HTERT RPE-1 (cell line): ENCODE results near the gene MC3R.

ENCODE experiments used
- in situ Hi-C: fragments of 300-500 bp; cut with MboI; formaldehyde crosslinking; loops from 4 replicates; pipeline ENCODE4 v1.14.3; 2020; ENCODE audit warnings: low sequenced_read_pairs

The MC3R gene

DNA sequence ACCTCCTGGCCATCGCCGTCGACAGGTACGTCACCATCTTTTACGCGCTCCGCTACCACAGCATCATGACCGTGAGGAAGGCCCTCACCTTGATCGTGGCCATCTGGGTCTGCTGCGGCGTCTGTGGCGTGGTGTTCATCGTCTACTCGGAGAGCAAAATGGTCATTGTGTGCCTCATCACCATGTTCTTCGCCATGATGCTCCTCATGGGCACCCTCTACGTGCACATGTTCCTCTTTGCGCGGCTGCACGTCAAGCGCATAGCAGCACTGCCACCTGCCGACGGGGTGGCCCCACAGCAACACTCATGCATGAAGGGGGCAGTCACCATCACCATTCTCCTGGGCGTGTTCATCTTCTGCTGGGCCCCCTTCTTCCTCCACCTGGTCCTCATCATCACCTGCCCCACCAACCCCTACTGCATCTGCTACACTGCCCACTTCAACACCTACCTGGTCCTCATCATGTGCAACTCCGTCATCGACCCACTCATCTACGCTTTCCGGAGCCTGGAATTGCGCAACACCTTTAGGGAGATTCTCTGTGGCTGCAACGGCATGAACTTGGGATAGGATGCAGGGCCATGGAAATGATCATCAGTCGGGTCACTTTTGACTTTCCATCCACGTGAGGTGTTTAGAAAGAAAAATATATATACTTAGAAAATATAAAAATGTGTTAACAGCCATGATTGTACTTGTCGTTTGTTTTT, 868 bp downstream of the MC3R start:
- in situ Hi-C loops = no loop called here

DNA sequence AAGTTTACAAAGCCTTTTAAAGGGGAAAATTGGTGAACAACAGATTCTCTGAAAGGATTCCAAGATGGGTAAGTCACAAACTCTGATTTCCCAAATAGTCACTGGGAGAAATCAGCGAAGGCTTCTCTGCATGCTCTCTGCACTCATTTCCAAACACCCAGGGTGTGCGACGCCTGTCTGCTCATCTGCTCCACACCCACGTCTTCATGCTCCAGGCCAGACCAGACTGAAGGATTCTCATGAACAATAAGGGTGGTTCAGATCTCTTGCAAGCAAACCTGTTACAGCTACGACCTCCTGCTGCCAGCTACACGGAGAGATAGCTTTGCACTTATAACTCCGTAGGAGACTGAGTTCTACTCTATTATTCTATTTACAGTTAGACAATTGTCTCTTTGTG, 1.4 kb downstream of the MC3R start:
- in situ Hi-C loops = no loop called here

DNA sequence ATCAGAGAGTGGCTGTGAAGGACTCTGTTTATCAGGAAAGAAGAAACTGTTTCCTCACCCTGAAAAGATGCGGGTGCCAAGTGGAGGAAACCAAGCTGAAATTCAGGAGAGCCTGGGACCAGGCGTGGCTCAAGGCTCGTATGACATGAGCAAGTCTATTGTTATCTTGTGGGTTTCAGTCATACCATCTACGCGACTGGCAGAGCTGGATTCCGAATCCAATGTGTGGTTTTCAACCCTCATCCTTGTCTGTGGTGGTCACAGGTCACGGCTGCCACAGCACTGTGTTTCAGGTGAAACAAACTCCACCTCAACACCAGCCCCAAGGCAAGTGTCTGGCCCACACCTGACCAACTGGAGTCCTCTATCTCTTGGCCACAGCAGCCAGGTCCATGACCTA, 9.1 kb downstream of the MC3R start:
- in situ Hi-C loops = no loop called here

DNA sequence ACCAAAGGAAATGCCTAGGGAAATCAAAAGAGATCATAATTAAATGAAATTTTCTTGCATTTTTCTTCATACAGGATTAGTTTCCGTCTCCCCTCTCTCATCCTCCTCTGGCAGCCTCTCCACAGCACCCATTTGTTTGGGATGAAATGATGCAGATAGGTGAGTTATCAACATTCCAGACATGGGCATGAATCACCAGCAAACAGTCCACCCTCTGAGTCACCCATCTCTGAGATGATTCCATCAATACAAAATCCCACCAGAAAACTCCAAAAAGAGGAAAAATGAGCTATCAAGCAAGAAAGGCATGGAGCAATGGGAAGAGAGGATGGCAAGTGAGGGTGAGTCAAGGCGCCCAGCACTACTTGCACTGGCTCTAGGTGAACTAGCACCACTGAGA, 11.4 kb downstream of the MC3R start:
- in situ Hi-C loops = no loop called here

DNA sequence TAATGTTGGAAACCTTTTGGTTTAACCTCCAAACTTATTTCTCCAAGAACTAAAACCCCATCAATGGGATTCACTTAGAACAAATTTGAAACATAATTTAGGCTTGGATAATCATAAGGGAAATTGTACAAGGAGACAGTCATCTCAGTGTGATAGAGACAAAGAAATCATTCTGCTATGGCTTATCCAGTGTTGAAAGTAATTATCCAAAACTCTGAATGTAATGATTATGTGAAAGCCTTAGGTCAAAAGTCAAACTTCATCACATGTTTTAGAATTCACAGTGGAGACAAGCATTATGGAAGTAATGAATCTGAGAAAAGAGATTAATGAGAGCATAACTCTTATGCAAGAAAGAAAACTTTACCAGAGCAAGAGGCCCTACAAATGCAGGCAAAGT, 20.0 kb downstream of the MC3R start:
- in situ Hi-C loops = no loop called here

DNA sequence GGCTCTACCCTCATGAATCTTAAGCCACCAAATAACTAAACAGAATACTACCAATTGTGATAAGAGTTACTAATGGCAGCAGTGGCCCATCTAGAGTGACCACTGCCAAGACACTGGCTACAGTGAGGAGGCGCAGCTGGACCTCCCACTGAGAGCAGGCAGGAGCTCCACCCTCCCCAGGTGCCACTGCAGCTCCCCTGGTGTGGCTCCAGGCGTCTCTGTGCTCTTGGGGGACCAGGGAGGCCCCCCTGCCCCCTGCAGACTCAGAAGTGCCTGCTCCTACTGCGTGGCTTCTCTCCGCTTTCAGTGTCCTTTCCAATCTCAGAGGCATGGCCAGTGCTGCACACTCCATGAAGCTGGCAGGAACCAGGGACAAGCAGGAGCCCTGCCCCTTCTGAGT, 23.4 kb downstream of the MC3R start:
- in situ Hi-C loops = no loop called here

DNA sequence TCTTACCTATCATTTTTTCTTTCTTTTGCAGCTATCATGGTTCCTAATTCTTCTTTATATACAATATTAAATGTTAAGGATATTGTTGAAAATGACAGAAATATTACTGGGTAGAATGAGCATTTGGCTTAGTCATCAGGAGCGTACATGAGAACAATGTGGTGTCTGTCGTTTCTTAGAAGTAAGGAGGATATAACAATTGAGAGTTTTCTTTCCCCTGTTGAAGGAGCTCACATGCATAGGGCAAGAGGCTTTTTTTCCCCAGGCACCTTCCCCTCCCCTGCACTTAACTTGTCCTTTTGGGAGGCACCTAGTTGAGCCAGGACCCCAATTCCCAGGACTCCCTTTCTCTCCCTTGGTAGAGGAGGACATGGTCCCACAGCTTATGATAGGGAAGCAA, 25.0 kb downstream of the MC3R start:
- in situ Hi-C loops = no loop called here

DNA sequence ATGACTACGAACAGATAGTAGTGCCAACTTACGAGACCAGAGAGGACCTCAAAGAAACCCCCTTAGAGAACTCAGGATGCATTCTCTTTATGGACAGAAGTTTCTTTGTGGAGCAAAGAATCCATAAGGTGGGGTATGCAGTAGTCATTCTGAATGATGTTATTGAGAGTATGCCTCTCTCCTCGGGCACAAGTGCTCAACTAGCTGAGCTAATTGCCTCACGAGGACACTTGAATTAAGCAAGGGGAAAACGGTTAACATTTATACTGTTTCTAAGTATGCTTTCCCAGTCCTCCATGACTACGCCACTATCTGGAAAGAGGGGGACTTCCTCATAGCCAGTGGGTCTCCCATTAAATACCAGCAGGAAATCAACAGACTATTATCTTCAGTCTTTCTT, 25.6 kb downstream of the MC3R start:
- in situ Hi-C loops = no loop called here

DNA sequence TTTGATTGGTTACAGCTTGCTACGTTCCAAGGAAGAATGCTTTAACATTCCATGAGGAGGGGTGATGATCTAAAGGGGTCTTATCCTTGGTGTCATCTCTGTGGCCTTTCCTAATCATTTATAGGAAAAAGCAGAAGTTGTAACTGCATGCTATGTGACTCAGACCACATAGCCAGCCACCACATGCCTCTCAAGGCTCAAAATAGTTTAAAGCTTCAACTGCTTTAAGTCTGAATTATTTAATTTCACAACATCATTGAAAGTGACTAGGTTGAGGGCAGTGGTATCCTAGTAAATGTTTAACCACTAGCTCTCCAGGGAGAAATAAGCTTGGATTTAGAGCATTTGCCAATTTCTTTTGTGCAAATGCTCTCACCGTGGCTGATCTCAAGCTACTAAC, 29.7 kb downstream of the MC3R start:
- in situ Hi-C loops = no loop called here

DNA sequence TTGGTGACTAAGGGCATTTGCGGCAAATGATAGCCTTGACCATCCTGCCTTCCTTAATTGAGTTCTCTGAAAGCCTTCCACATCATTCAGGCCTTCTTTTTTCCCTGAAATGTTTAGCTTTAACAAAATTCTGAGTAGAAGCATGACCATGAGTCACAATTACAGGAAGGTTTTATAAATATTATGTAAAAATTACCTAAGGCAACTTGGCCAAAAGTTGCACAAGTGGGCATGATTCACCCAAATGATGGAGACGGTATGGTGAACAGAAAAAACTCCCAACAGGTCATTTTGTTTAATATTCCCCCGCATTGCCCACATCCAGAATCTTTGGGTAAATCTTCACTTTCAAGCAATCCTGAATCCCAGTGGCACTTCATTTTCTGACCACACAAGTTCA, 37.0 kb downstream of the MC3R start:
- in situ Hi-C loops = no loop called here

DNA sequence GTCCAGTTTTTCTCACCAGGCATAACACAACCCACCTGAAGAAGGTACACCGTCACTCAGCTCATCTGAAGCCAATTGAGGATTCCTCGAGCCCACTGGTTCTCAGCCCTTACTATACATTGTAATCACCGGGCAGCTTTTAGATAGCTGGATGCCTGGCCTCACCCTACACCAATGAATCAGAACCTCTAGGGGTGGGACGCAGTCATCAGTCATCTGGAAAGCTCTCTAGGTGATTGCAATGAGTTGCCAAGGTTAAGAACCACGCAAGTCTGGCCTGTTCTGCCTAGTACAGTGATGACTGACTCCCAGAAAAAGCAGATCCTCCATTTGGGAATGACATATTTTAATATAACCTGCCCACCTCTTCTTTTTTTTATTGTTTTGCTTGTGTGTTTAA, 41.1 kb downstream of the MC3R start:
- in situ Hi-C loops = no loop called here

DNA sequence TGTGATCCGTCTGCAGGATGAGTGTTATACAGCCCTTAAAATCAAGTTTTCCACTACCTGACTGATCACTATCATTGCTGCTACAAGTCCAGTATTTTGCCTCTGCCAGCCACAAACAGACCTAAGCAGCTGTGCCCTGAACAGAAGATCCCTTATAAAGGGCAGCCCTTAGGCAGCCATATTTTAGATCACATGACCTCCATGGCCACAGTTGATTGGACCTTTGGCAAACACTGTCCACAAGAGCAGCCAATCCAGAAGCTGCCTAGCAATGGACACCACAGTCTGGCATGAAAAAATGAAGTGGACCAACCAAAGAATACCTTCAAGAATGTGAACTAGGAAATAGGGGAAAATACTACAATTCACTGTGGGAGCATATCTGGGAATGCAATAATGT, 50.8 kb downstream of the MC3R start:
- in situ Hi-C loops = no loop called here
